Measurements from ENCODE around the gene CDK17. TPM values are rescaled to one million over a fixed set of nuclear protein-coding genes. Genes with fewer than 3 reads are reported as not detected.
"Not testable (repeated sequence)": the region's sequence is repeated elsewhere in the genome, so short reads cannot be mapped to it uniquely, and the experiment has no call there.

Gene CDK17
- total RNA-seq, 2 donors from 2014 or later = 20.9 to 27.1 TPM

DNA sequence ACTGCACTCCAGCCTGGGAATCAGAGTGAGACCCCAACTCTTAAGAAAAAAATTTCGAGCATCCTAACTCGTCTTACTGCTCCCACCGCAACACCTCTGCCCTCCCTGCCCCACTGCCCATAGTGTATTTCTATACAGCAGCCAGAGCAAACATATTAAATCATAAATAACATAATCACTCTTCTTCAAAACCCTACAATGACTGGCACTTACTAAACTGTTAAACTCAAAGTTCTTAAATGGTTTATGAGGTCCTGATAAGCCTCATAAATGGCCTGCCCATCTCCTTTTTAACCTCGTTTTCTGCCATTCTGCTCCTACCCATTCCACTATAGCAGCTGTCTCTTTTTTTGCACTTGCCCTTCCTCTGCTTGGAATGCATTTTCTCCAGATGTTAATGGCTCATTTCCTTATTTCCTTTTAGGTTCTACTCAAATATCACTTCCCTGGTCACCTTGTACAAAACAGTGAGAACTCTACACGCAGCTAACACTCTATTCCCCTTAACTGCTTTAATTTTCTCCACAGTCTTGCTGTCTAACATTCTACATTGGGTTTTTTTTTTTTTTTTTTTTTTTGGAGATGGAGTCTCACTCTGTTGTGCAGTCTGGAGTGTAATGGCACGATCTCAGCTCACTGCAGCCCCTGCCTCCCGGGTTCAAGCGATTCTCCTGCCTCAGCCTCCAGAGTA lies 45.2 kb downstream of the CDK17 start:
- no peak for DNase-seq (ENCODE audit: low spot score)
- H3K9me3 ChIP-seq = no peaks in the 10 kb centered on the region
- no peak overlapping the region for H3K27ac ChIP-seq
- no peaks in the 10 kb centered on the region for H3K27me3 ChIP-seq
- H3K4me1 ChIP-seq = peaks cover 0 to 41% of the 10 kb centered on the region in 2 donors
- TF ChIP-seq, protein P1, sequence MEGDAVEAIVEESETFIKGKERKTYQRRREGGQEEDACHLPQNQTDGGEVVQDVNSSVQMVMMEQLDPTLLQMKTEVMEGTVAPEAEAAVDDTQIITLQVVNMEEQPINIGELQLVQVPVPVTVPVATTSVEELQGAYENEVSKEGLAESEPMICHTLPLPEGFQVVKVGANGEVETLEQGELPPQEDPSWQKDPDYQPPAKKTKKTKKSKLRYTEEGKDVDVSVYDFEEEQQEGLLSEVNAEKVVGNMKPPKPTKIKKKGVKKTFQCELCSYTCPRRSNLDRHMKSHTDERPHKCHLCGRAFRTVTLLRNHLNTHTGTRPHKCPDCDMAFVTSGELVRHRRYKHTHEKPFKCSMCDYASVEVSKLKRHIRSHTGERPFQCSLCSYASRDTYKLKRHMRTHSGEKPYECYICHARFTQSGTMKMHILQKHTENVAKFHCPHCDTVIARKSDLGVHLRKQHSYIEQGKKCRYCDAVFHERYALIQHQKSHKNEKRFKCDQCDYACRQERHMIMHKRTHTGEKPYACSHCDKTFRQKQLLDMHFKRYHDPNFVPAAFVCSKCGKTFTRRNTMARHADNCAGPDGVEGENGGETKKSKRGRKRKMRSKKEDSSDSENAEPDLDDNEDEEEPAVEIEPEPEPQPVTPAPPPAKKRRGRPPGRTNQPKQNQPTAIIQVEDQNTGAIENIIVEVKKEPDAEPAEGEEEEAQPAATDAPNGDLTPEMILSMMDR (IDR thresholded peaks at IDR 0.05) = no peak
- no peak overlapping the region for H3K4me3 ChIP-seq
- no peaks in the 10 kb centered on the region for H3K36me3 ChIP-seq

DNA sequence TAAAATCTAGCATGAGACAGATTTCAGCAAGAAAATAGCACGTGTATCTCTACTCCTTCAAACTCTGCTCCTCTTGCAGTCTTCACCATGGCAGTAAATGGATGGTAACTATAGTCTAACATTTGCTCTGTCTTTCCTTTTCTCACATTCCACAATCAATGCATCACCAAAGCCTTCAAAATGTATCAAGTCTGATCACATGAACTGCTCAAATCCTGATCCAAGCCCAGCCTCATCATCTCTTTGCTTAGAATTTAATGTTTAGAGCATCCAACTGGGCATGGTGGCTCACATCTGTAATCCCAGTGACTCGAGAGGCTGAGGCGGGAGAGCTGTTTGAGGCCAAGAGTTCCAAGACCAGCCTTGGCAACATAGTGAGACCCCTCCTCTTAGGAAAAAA lies 45.9 kb downstream of the CDK17 start:
- Histone ChIP-seq H3K9me3 (no peaks in the 10 kb centered on the region), H3K36me3 (no peaks in the 10 kb centered on the region), H3K27ac (no peak overlapping the region), H3K4me3 (no peak overlapping the region), H3K4me1 (peaks cover 0 to 41% of the 10 kb centered on the region in 2 donors), H3K27me3 (no peaks in the 10 kb centered on the region)
- TF ChIP-seq, protein P1 (IDR thresholded peaks at IDR 0.05) = no peak
- DNase-seq (ENCODE audit: low spot score) = no peak

DNA sequence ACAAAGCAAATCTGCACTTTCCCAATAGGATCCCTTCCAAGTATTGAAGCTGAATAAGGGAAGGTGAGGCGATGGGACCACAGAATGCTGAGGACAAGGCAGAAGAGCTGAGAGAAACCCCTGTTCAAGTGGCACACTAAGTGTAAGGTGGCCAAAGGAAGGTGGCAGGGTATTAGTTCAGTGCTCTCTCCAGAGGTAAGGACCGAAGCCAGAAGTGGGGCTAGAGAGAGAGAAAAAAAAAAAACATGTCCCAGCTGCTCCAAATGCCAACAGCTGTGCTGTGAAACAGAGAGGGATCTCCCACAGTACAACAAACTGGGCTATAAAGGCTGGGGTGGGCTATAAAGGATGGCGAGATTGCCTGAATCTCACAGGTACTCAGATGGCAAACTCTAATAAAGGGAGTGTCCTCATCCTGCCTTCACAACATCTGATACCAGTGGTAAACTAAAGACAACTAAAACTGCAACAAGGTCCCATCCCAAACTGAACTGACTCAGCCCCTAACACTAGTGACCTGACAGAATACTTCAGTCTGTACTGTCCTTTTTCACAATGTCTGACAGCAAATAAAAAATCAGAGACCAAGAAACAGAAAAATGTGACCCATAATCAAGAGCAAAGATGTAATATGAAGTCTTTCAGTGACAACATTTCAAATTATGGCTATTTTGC lies 47.9 kb downstream of the CDK17 start:
- peaks cover 0 to 39% of the 10 kb centered on the region in 2 donors for H3K4me1 ChIP-seq
- H3K27ac ChIP-seq = no peak overlapping the region
- no peaks in the 10 kb centered on the region for H3K27me3 ChIP-seq
- no peaks in the 10 kb centered on the region for H3K9me3 ChIP-seq
- TF ChIP-seq, protein P1 (IDR thresholded peaks at IDR 0.05) = no peak
- no peak overlapping the region for H3K4me3 ChIP-seq
- H3K36me3 ChIP-seq = no peaks in the 10 kb centered on the region
- DNase-seq (ENCODE audit: low spot score) = no peak

DNA sequence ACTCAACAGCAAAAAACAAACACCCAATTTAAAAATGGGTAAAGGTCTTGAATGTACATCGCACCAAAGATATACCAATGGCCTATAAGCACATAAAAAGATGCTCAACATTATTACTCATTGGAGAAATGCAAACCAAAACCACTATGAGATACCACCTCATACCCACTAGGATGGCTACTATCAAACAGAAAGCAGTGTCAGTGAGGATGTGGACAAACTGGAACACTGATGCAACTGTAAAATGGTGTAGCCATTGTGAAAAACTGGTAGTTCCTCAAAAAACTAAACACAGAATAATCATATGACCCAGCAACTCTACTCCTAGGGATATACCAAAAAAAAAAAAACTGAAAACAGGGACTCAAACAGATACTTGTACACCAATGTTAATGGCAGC lies 49.3 kb downstream of the CDK17 start:
- no peak overlapping the region for H3K4me3 ChIP-seq
- H3K27ac ChIP-seq = no peak overlapping the region
- no peaks in the 10 kb centered on the region for H3K36me3 ChIP-seq
- TF ChIP-seq, protein P1 (IDR thresholded peaks at IDR 0.05) = no peak
- no peak for DNase-seq (ENCODE audit: low spot score)
- H3K9me3 ChIP-seq = peaks cover 0 to under 1% of the 10 kb centered on the region in 2 donors
- H3K27me3 ChIP-seq = no peaks in the 10 kb centered on the region
- H3K4me1 ChIP-seq = peaks cover 0 to 35% of the 10 kb centered on the region in 2 donors

- no peaks in the 10 kb centered on the region for H3K36me3 ChIP-seq
- TF ChIP-seq, protein P1 (IDR thresholded peaks at IDR 0.05) = no peak
- H3K27me3 ChIP-seq = no peaks in the 10 kb centered on the region
- H3K4me3 ChIP-seq = peak overlapping the region in 1 of 2 donors; percentile 28
- peaks cover 0 to 30% of the 10 kb centered on the region in 2 donors for H3K9me3 ChIP-seq
- DNase-seq (ENCODE audit: low spot score) = no peak
- H3K27ac ChIP-seq = peak overlapping the region; percentile 8 to 50
- H3K4me1 ChIP-seq = peaks cover 0 to 11% of the 10 kb centered on the region in 2 donors
Observed at GRCh38 chr12:96347130-96347699, 53.0 kb downstream of the CDK17 start.

- not testable (repeated sequence) for H3K27me3 ChIP-seq; H3K36me3 ChIP-seq; H3K4me1 ChIP-seq; DNase-seq (ENCODE audit: low spot score)
- Histone ChIP-seq H3K9me3 (peaks cover 0 to 30% of the 10 kb centered on the region in 2 donors), H3K27ac (peak overlapping the region; percentile 8 to 50), H3K4me3 (peak overlapping the region in 1 of 2 donors; percentile 28)
Observed at GRCh38 chr12:96346716-96347115, 53.5 kb downstream of the CDK17 start.

All from right atrium auricular region (tissue), 2 donors.